IPS DF 4.7 (cell line): ENCODE measurements around the gene AGXT.

ENCODE experiments used
- DNase-seq: peaks from one replicate; pipeline ENCODE4 v3.0.0-alpha.2; 2013; ENCODE audit warnings: low spot score; ENCODE audit errors: extremely low read depth

The AGXT gene

GRCh38 chr2:240914645-240915525 is 46.3 kb downstream of the AGXT start:
- DNase-seq = no peak

- no peak for DNase-seq
Measured at GRCh38 chr2:240915526-240916341, 47.1 kb downstream of the AGXT start.

- no peak for DNase-seq
Measured at GRCh38 chr2:240916571-240917008, 48.0 kb downstream of the AGXT start.

- DNase-seq = no peak
Measured at GRCh38 chr2:240917009-240917683, 48.5 kb downstream of the AGXT start.

- no peak for DNase-seq
Measured at GRCh38 chr2:240917684-240918257, 49.1 kb downstream of the AGXT start.

DNA sequence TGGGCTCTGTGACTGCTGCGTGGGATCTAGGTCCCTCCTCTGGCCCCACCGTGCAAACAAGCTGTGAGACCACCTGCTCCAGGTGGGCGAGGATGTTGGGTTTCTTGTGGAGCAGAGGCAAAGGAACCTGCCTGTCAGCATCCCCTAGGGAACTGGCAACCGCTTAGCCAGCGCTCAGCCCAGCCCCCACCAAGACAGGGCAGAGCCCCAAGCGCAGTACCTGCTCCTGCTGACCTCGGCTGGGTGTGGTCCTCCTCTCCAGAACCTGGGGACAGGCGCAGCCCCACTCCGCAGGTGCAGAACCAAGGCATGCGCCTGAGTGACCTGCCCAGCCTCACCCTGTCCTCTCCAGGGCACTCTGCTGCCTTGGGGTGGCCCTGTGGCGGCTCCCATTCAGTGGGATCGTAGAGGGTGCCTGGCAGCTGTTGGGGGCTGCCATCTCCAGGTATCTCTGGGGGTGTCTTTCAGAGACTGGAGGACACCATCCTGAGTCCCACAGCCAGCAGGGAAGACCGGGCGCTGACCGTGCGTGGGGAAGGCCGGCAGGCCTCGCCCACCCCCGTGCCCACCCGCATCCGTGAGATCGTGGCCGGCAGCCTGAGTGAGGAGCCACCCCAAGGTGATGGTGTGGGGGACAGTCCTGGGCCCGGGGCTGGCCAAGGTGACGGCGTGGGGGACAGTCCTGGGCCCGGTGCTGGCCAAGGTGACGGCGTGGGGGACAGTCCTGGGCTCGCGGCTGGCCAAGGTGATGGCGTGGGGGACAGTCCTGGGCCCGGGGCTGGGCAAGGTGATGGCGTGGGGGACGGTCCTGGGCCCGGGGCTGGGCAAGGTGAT is 49.9 kb downstream of the AGXT start:
- no peak for DNase-seq

- DNase-seq = no peak
Measured at GRCh38 chr2:240919161-240919781, 50.6 kb downstream of the AGXT start.

DNA sequence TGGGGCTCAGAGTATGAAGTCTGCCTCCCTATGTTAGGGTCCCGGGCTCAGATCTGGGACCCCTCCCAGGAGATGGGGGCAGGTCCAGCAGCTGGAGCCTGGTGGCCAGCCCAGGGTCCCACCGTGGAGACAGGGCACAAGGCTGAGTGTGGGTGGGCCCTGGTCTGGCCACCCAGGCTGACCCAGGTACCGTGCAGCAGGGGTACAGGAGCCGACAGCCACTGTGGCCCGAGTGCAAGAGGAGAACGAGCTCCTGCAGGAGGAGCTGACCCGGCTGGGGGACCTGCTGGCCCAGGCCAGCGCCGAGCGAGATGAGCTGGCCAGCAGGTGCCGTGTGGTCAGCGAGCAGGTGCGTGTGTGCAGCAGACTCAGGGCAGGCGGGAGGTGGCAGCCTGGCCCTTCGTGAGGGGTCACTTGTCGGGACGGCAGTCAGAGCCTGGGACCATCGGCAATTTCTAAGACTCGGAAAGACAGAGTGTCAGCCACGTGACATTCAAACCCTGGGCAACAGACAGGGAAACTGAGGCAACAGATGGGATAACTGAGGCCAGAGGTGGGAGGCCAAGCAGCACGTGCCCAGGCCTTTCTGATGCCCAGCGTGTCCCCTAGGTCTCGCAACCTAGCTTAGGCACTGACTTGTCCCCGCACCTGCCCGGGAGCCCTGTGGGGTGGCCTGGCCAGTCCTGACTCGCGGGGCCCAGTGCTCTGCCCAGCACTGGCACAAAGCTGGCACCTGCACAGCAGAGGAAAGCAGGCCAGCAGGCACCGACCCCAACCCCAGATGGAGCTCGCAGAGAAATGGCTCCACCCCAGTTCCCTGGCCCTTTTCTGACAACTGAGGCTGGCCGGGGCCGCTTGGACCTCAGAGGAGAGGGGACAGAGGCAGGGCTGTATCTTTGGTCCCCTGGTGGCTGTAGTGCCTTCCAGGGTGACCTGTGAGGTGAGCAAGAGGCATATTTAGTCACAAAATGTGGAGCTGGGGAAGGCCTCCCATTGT is 51.5 kb downstream of the AGXT start:
- no peak for DNase-seq

- no peak for DNase-seq
Measured at GRCh38 chr2:240920783-240921231, 52.2 kb downstream of the AGXT start.

DNA sequence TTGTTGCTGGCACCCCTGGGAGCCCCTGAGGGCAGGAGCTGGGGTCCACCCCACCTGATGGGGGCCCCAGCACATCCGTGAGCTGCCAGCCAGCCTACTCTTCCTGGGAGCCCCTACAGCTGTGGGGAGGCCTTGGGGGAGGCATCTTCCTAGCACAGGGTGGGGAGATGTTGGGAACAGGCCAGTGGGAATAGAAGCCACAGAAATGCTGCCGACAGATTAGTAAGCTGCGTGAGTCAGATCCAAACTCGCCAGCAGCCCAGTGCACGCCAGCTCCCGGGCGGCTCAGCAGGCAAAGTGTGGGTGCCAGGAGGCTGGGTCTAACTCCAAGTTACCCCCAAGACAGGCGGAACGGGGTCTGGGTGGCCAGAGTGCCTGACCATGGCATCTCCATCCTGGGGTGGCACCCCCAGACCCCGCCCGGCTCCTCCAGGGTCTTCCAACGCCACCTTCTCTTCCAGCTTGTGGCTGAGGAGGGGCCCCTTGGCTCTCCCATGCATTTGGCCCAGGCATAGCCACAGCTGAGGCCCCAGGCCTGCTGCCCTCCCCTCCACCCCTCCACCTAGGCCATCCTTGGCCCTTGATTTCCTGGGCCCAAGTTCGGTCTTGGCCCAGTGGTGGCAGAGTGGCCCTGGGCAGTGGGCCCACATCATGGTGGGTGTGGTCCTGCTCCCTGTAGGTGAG is 52.8 kb downstream of the AGXT start:
- no peak for DNase-seq

DNA sequence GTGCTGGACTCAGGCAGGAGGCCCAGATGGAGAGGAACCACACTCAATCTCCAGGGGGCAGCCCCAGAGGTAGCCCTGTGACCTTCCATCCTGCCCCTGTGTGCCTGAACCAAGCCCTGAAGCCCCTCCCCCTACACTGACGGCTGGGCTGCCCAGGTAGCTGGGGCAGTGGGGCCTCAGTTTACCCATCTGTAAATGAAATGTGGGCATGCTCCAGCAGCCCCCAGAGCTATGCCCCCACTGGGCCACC is 53.3 kb downstream of the AGXT start:
- no peak for DNase-seq

DNA sequence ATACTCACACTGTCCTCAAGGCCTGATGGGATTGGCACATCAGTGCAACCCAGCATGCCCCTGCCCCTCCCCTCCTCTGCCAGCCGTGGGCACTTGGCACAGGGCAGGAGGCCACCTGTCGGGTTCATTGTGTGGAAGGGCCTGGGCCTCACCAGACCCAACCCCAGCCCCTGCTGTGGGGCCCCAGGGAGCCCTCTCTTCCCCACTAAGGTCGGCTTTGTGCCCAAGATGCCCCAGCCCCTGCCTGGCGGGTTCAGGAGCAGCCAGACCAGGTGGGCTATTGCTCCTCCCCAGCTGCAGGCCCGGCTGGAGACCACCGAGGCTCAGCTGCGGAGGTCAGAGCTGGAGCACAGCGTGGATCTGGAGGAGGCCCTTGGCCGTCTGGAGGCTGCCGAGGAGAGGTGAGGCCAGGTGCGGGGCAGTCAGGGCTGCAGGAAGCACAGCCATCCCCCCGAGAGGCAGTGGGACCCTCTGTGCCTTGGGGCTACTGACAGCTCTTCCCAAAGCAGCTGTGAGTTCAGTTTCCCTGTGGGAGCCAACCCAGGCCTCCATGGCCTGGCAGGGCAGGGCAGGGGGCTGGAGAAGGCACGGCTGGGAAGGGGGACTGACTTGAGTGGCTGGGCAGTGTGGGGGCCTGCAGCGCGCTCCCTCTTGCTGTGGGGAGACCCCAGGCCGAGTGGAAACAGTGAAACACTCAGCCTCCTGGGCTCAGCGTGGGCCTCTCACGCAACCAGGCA is 53.8 kb downstream of the AGXT start:
- no peak for DNase-seq

DNA sequence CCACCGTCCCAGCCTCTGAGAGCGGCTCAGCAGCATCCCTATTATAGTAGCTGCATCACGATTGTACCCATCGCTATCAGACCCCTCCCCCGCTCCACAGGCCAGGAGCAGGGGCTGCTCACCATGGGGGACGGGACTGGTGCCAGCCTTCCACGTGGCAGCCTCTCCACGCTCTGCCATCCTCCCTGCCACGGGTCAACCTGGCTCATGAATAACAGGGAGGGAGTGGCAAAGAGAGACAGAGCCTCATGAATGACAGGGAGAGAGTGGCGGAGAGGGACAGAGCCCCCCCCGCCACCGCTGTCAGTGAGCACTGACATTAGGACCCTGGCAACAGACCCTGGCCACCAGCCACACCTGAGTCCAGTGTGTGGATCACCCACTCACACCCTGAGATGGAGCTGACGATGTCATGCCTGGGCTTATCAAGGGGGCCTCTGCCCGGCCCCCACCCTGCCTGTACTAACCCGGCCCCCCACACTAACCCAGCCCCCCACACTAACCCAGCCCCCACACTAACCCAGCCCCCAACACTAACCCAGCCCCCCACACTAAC is 54.4 kb downstream of the AGXT start:
- DNase-seq = no peak

GRCh38 chr2:240925191-240925567 is 56.6 kb downstream of the AGXT start:
- no peak for DNase-seq

- no peak for DNase-seq
Measured at GRCh38 chr2:240925568-240926515, 57.2 kb downstream of the AGXT start.
